ENCODE data around the gene SSC5D. TPM values are rescaled to one million over a fixed set of nuclear protein-coding genes. Genes with fewer than 3 reads are reported as not detected.
"Not testable (repeated sequence)": the region's sequence is repeated elsewhere in the genome, so short reads cannot be mapped to it uniquely, and the experiment has no call there.

Gene SSC5D
- total and polyA plus RNA-seq, 2 experiments from 2014 or later = 10.0 to 12.6 TPM

DNA sequence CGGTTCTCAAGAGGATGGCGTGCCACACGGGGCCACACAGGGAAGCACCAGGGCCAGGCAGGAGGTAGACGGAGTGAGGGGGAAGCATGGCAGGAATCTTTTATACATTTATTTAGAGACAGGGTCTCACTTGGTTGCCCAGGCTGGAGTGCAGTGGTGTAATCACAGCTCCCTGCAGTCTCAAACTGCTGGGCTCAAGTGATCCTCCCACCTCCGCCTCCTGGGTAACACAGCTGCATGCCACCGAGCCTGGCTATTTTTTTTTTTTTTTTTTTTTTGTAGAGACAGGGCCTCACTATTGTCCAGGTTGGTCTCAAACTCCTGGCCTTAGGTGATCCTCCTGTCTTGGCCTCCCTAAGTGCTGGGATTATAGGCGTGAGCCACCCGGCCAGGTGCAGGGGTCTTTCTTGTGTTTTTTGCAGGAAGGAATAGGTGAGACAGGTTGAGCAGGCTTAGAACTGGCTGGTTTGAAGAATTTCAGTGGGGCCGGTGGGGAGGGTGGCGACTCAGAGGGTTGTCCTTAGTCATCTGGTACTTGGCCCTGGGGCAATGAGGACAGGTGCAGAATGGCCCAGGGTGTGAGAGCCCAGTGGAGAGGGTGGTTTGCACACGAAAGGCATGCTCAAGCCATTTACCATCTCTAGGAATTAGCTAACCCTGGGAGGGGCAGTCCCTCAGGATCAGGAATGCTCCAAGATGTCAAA, 7.6 kb downstream of the SSC5D start:
- Histone ChIP-seq H3K4me1 (ENCODE audit: insufficient read depth) (peaks cover 10% of the 10 kb centered on the region; the same call in 1 of the 2 replicates), H3K4me2 (ENCODE audit: unreplicated experiment) (no peak overlapping the region), H3F3A (ENCODE audit: insufficient read depth) (no peaks in the 10 kb centered on the region), H4K20me1 (ENCODE audit: insufficient read depth) (no peaks in the 10 kb centered on the region), H3K4me3 (no peak overlapping the region), H3K27me3 (replicated peaks; ENCODE audit: insufficient read depth) (no peaks in the 10 kb centered on the region), H3K79me2 (ENCODE audit: insufficient read depth) (no peaks in the 10 kb centered on the region), H3K9ac (no peak overlapping the region), H3K9me2 (ENCODE audit: insufficient read depth) (no peaks in the 10 kb centered on the region), H2AFZ (no peak overlapping the region), H3K36me3 (ENCODE audit: low read depth) (no peaks in the 10 kb centered on the region), H3K27ac (no peak overlapping the region), H3K9me3 (ENCODE audit: low read depth) (no peaks in the 10 kb centered on the region)
- in situ Hi-C loops (cut with MboI) = no loop called here
- WGBS, 2 experiments (ENCODE audit: low coverage in 1 of 2, low lambda C conversion rate in 2 of 2, missing lambda C conversion rate in 2 of 2) = 85% methylated on average over 11 of the region's 11 CpGs
- TF ChIP-seq EZH2 (IDR thresholded peaks at IDR 0.05; ENCODE audit: insufficient read depth, poor library complexity, severe bottlenecking) (no peak), EZH2phosphoT487 (IDR thresholded peaks at IDR 0.05; ENCODE audit: insufficient read depth, low read depth) (no peak)
- DNase-seq = no peak

DNA sequence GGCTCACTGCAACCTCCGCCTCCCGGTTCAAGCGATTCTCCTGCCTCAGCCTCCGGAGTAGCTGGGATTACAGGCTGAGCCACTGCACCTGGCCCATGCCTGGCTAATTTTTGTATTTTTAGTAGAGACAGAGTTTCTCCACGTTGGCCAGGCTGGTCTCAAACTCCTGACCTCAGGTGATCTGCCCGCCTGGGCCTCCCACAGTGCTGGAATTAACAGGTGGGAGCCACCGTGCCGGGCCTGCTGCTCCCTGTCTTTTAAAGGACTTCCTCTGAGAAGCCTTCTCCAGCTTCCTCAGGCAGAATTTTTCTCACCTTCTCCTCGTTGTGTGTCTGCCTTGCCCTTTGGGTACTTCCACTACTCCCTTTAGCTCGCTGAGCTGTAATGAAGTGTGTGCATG, 8.6 kb downstream of the SSC5D start:
- in situ Hi-C loops (cut with MboI); H3K36me3 ChIP-seq (ENCODE audit: low read depth): not testable (repeated sequence)
- 83% methylated on average over 10 of the region's 10 CpGs for WGBS, 2 experiments (ENCODE audit: low coverage in 1 of 2, low lambda C conversion rate in 2 of 2, missing lambda C conversion rate in 2 of 2)

DNA sequence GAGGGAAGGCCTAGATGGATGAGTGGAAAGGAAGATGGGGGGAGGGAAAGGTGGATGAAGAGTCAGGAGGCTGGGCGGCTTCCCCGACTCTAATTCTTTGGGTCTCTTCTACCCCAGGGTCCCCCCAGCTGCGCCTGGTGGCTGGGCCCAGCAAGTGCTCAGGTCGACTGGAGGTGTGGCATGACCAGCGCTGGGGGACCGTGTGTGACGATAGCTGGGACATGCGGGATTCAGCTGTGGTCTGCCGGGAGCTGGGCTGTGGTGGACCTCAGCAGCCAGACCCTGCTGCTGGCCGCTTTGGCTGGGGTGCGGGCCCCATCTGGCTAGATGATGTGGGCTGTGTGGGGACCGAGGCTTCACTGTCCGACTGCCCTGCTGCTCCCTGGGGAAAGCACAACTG, 9.5 kb downstream of the SSC5D start:
- Histone ChIP-seq H3K4me3 (no peak overlapping the region), H3K9ac (no peak overlapping the region), H4K20me1 (ENCODE audit: insufficient read depth) (no peaks in the 10 kb centered on the region), H3K36me3 (ENCODE audit: low read depth) (no peaks in the 10 kb centered on the region), H2AFZ (no peak overlapping the region), H3K4me2 (ENCODE audit: unreplicated experiment) (no peak overlapping the region), H3K27ac (no peak overlapping the region), H3K27me3 (replicated peaks; ENCODE audit: insufficient read depth) (no peaks in the 10 kb centered on the region), H3K9me2 (ENCODE audit: insufficient read depth) (no peaks in the 10 kb centered on the region), H3F3A (ENCODE audit: insufficient read depth) (0 out of 2 replicates have a peak, but pooled peaks cover 6% of the 10 kb centered on the region), H3K4me1 (ENCODE audit: insufficient read depth) (peaks cover 9% of the 10 kb centered on the region; the same call in 1 of the 2 replicates), H3K79me2 (ENCODE audit: insufficient read depth) (no peaks in the 10 kb centered on the region), H3K9me3 (ENCODE audit: low read depth) (no peaks in the 10 kb centered on the region)
- TF ChIP-seq EZH2 (IDR thresholded peaks at IDR 0.05; ENCODE audit: insufficient read depth, poor library complexity, severe bottlenecking) = no peak
- TF ChIP-seq EZH2phosphoT487 (IDR thresholded peaks at IDR 0.05; ENCODE audit: insufficient read depth, low read depth) = no peak
- in situ Hi-C loops (cut with MboI) = no loop called here
- WGBS, 2 experiments (ENCODE audit: low coverage in 1 of 2, low lambda C conversion rate in 2 of 2, missing lambda C conversion rate in 2 of 2) = 79 to 83% methylated on average over 12 to 13 of the region's 13 CpGs
- DNase-seq = no peak

More for the DNA sequence above, 8.6 kb downstream of the SSC5D start:
- not testable (repeated sequence) for H3K4me2 ChIP-seq (ENCODE audit: unreplicated experiment); H3K4me3 ChIP-seq; H3K79me2 ChIP-seq (ENCODE audit: insufficient read depth); H3K9me3 ChIP-seq (ENCODE audit: low read depth); H2AFZ ChIP-seq; H4K20me1 ChIP-seq (ENCODE audit: insufficient read depth); H3K27me3 ChIP-seq (replicated peaks; ENCODE audit: insufficient read depth); H3K9me2 ChIP-seq (ENCODE audit: insufficient read depth); H3K9ac ChIP-seq; H3F3A ChIP-seq (ENCODE audit: insufficient read depth); DNase-seq; H3K27ac ChIP-seq; H3K4me1 ChIP-seq (ENCODE audit: insufficient read depth)

DNA sequence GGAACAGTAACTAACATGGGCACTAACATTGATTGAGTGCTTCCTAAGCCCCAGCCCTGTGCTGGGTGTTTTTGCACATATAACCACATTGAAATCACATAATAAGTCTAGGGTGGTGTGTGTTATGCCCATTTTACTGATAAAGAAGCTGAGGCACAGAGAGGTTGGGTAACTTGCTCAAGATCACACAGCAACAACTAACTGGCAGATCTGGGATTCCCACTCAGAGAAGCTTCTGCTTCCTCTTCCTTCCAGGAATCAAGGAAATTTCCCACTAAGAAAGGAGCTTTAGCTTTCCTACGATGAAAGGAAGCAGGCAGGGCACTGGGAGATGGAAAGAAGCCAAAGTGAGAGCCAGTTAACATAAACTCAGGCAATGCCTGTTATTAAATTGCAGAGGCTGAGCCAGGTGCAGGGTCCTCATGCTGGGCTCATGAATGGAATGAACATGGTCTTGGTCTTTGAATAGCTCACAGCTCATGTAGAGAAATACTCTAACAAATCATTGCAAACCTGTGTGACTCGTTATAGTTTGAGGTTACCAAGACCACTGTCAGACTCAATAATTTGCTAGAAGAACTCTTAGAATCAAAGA, 10.1 kb downstream of the SSC5D start:
- H2AFZ ChIP-seq = no peak overlapping the region
- H3K27me3 ChIP-seq (replicated peaks; ENCODE audit: insufficient read depth) = no peaks in the 10 kb centered on the region
- no peaks in the 10 kb centered on the region for H3K9me3 ChIP-seq (ENCODE audit: low read depth)
- H3K79me2 ChIP-seq (ENCODE audit: insufficient read depth) = no peaks in the 10 kb centered on the region
- no peaks in the 10 kb centered on the region for H3K9me2 ChIP-seq (ENCODE audit: insufficient read depth)
- no peak overlapping the region for H3K4me2 ChIP-seq (ENCODE audit: unreplicated experiment)
- 38 to 53% methylated on average over 2 of the region's 2 CpGs for WGBS, 2 experiments (ENCODE audit: low coverage in 1 of 2, low lambda C conversion rate in 2 of 2, missing lambda C conversion rate in 2 of 2)
- no peaks in the 10 kb centered on the region for H4K20me1 ChIP-seq (ENCODE audit: insufficient read depth)
- no peak overlapping the region for H3K9ac ChIP-seq
- no peak overlapping the region for H3K27ac ChIP-seq
- H3K4me1 ChIP-seq (ENCODE audit: insufficient read depth) = peaks cover 3% of the 10 kb centered on the region; the same call in 1 of the 2 replicates
- no peak overlapping the region for H3K4me3 ChIP-seq
- 0 out of 2 replicates have a peak, but pooled peaks cover 6% of the 10 kb centered on the region for H3F3A ChIP-seq (ENCODE audit: insufficient read depth)
- H3K36me3 ChIP-seq (ENCODE audit: low read depth) = no peaks in the 10 kb centered on the region
- in situ Hi-C loops (cut with MboI) = no loop called here
- TF ChIP-seq EZH2 (IDR thresholded peaks at IDR 0.05; ENCODE audit: insufficient read depth, poor library complexity, severe bottlenecking) (no peak), EZH2phosphoT487 (IDR thresholded peaks at IDR 0.05; ENCODE audit: insufficient read depth, low read depth) (no peak)
- DNase-seq = no peak

Data from GM23248 (cell line).